ENCODE data around the gene SLC7A8. TPM values are rescaled to one million over a fixed set of nuclear protein-coding genes. Genes with fewer than 3 reads are reported as not detected.

The SLC7A8 gene
- total RNA-seq, 1 donor from 2014 or later = 56.5 TPM

GRCh38 chr14:23219075-23219474 lies 35.6 kb upstream of the SLC7A8 start:
- Histone ChIP-seq H3F3A (ENCODE audit: low read depth) (no peaks in the 10 kb centered on the region), H3K27me3 (no peaks in the 10 kb centered on the region), H3K9me3 (ENCODE audit: low read depth) (no peaks in the 10 kb centered on the region), H3K9ac (no peak overlapping the region), H3K79me2 (ENCODE audit: low read depth) (no peaks in the 10 kb centered on the region), H3K4me2 (no peak overlapping the region), H2AFZ (replicated peaks) (peak overlapping the region; percentile 40), H3K4me1 (no peaks in the 10 kb centered on the region), H3K36me3 (no peaks in the 10 kb centered on the region), H3K4me3 (no peak overlapping the region), H4K20me1 (ENCODE audit: low read depth) (no peaks in the 10 kb centered on the region), H3K27ac (no peak overlapping the region)
- Mint-ChIP-seq H3K4me1 (no peaks in the 10 kb centered on the region), H3K27me3 (ENCODE audit: insufficient read depth, low read depth) (peaks cover 1% of the 10 kb centered on the region), H3K9me3 (peaks cover 16% of the 10 kb centered on the region), H3K4me3 (no peak overlapping the region), H3K36me3 (no peaks in the 10 kb centered on the region), H3K27ac (no peak overlapping the region)
- no peak for TF ChIP-seq EZH2 (IDR thresholded peaks at IDR 0.05)
- DNase-seq (ENCODE audit: low spot score) = no peak

GRCh38 chr14:23217032-23218020 lies 33.9 kb upstream of the SLC7A8 start:
- no peaks in the 10 kb centered on the region for H3K4me1 Mint-ChIP-seq
- Histone ChIP-seq H3K4me1 (no peaks in the 10 kb centered on the region), H3K27me3 (no peaks in the 10 kb centered on the region), H3K9me3 (ENCODE audit: low read depth) (no peaks in the 10 kb centered on the region), H3K9ac (no peak overlapping the region), H3K4me3 (no peak overlapping the region), H3K4me2 (no peak overlapping the region), H4K20me1 (ENCODE audit: low read depth) (no peaks in the 10 kb centered on the region), H3K36me3 (no peaks in the 10 kb centered on the region), H3K79me2 (ENCODE audit: low read depth) (no peaks in the 10 kb centered on the region), H3K27ac (no peak overlapping the region), H2AFZ (replicated peaks) (peak overlapping the region; percentile 18), H3F3A (ENCODE audit: low read depth) (no peaks in the 10 kb centered on the region)
- DNase-seq (ENCODE audit: low spot score) = no peak
- H3K9me3 Mint-ChIP-seq = peaks cover 13% of the 10 kb centered on the region
- TF ChIP-seq EZH2 (IDR thresholded peaks at IDR 0.05) = no peak
- no peak for TF ChIP-seq EZH2phosphoT487 (IDR thresholded peaks at IDR 0.05)
- no peak for TF ChIP-seq CTCF (IDR thresholded peaks at IDR 0.05)
- H3K27ac Mint-ChIP-seq = no peak overlapping the region
- no peaks in the 10 kb centered on the region for H3K36me3 Mint-ChIP-seq
- H3K4me3 Mint-ChIP-seq = no peak overlapping the region
- no peaks in the 10 kb centered on the region for H3K27me3 Mint-ChIP-seq (ENCODE audit: insufficient read depth, low read depth)

GRCh38 chr14:23215421-23215820 lies 32.0 kb upstream of the SLC7A8 start:
- H2AFZ ChIP-seq (replicated peaks) = no peak overlapping the region
- Mint-ChIP-seq H3K9me3 (peaks cover 9% of the 10 kb centered on the region), H3K27ac (no peak overlapping the region), H3K36me3 (no peaks in the 10 kb centered on the region), H3K4me1 (no peaks in the 10 kb centered on the region), H3K4me3 (no peak overlapping the region), H3K27me3 (ENCODE audit: insufficient read depth, low read depth) (no peaks in the 10 kb centered on the region)
- H3K9ac ChIP-seq = no peak overlapping the region
- H3K4me3 ChIP-seq = no peak overlapping the region
- no peaks in the 10 kb centered on the region for H3K36me3 ChIP-seq
- no peaks in the 10 kb centered on the region for H3K79me2 ChIP-seq (ENCODE audit: low read depth)
- no peaks in the 10 kb centered on the region for H3K27me3 ChIP-seq
- H3K9me3 ChIP-seq (ENCODE audit: low read depth) = no peaks in the 10 kb centered on the region
- DNase-seq (ENCODE audit: low spot score) = no peak
- H3K4me1 ChIP-seq = no peaks in the 10 kb centered on the region
- no peaks in the 10 kb centered on the region for H3F3A ChIP-seq (ENCODE audit: low read depth)
- H3K27ac ChIP-seq = no peak overlapping the region
- no peak overlapping the region for H3K4me2 ChIP-seq
- no peak for TF ChIP-seq EZH2phosphoT487 (IDR thresholded peaks at IDR 0.05)
- TF ChIP-seq EZH2 (IDR thresholded peaks at IDR 0.05) = no peak
- TF ChIP-seq CTCF (IDR thresholded peaks at IDR 0.05) = no peak
- H4K20me1 ChIP-seq (ENCODE audit: low read depth) = no peaks in the 10 kb centered on the region

Data from neural progenitor cell (in vitro differentiated cells).